HG03196 (cell line): ENCODE measurements around the gene TLE3.

ENCODE experiments used
- ATAC-seq: cut with Tn5 transposase; IDR thresholded peaks from one replicate; pipeline ENCODE4 v1.9.1; 2021; ENCODE audit not compliant: unreplicated experiment

Gene TLE3

GRCh38 chr15:70032509-70032908 lies 65.2 kb downstream of the TLE3 start:
- ATAC-seq: no peak

GRCh38 chr15:70031713-70032112 lies 66.0 kb downstream of the TLE3 start:
- ATAC-seq: no peak

GRCh38 chr15:70031261-70031660 lies 66.5 kb downstream of the TLE3 start:
- no peak for ATAC-seq

GRCh38 chr15:70030851-70031250 lies 66.9 kb downstream of the TLE3 start:
- no peak for ATAC-seq

GRCh38 chr15:70029297-70029701 lies 68.4 kb downstream of the TLE3 start:
- no peak for ATAC-seq

GRCh38 chr15:70027518-70027917 lies 70.2 kb downstream of the TLE3 start:
- no peak for ATAC-seq

GRCh38 chr15:70026991-70027390 lies 70.7 kb downstream of the TLE3 start:
- ATAC-seq: no peak

- no peak for ATAC-seq
These were observed 72.1 kb downstream of the TLE3 start for GRCh38 chr15:70025413-70026296.

- no peak for ATAC-seq
These were observed 73.2 kb downstream of the TLE3 start for GRCh38 chr15:70024521-70024920.

- no peak for ATAC-seq
These were observed 73.8 kb downstream of the TLE3 start for GRCh38 chr15:70023769-70024491.

- peak; percentile 61 for ATAC-seq
These were observed 74.5 kb downstream of the TLE3 start for GRCh38 chr15:70023064-70023768.

- no peak for ATAC-seq
These were observed 77.5 kb downstream of the TLE3 start for GRCh38 chr15:70020229-70020628.

- no peak for ATAC-seq
These were observed 78.8 kb downstream of the TLE3 start for GRCh38 chr15:70018646-70019600.

- ATAC-seq: no peak
These were observed 79.9 kb downstream of the TLE3 start for GRCh38 chr15:70017801-70018200.

- ATAC-seq: no peak
These were observed 80.7 kb downstream of the TLE3 start for GRCh38 chr15:70017025-70017424.

GRCh38 chr15:70016511-70016994 lies 81.2 kb downstream of the TLE3 start:
- no peak for ATAC-seq

- peak; percentile 79 for ATAC-seq
These were observed 82.7 kb downstream of the TLE3 start for GRCh38 chr15:70014860-70015490.

- no peak for ATAC-seq
These were observed 83.4 kb downstream of the TLE3 start for GRCh38 chr15:70014331-70014730.

GRCh38 chr15:70013656-70014313 lies 83.9 kb downstream of the TLE3 start:
- ATAC-seq: no peak
